Measurements from ENCODE around the gene CCT8L2.
"Not testable (repeated sequence)": the region's sequence is repeated elsewhere in the genome, so short reads cannot be mapped to it uniquely, and the experiment has no call there.

GRCh38 chr22:16617516-16617915 lies 24.9 kb upstream of the CCT8L2 start:
- not testable (repeated sequence) for TF ChIP-seq EZH2phosphoT487 (IDR thresholded peaks at IDR 0.05; ENCODE audit: low read depth)
- TF ChIP-seq, protein P1, sequence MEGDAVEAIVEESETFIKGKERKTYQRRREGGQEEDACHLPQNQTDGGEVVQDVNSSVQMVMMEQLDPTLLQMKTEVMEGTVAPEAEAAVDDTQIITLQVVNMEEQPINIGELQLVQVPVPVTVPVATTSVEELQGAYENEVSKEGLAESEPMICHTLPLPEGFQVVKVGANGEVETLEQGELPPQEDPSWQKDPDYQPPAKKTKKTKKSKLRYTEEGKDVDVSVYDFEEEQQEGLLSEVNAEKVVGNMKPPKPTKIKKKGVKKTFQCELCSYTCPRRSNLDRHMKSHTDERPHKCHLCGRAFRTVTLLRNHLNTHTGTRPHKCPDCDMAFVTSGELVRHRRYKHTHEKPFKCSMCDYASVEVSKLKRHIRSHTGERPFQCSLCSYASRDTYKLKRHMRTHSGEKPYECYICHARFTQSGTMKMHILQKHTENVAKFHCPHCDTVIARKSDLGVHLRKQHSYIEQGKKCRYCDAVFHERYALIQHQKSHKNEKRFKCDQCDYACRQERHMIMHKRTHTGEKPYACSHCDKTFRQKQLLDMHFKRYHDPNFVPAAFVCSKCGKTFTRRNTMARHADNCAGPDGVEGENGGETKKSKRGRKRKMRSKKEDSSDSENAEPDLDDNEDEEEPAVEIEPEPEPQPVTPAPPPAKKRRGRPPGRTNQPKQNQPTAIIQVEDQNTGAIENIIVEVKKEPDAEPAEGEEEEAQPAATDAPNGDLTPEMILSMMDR (IDR thresholded peaks at IDR 0.05; ENCODE audit: low read depth, low read length): not testable (repeated sequence)
